NOMO-1 treated with dmso at 0.1 percent for 144 hours (cell line): ENCODE data around the gene KCTD8.
"Not testable (repeated sequence)": the region's sequence is repeated elsewhere in the genome, so short reads cannot be mapped to it uniquely, and the experiment has no call there.

Experiments
- DNase-seq: peaks from one replicate; lab custom pipeline; 2025; ENCODE audit not compliant: unreplicated experiment; lab: John Stamatoyannopoulos, UW

The KCTD8 gene

GRCh38 chr4:44342800-44343199, 105.8 kb downstream of the KCTD8 start:
- no peak for DNase-seq

- DNase-seq = no peak
Observed at GRCh38 chr4:44326741-44327140, 121.9 kb downstream of the KCTD8 start.

GRCh38 chr4:44320833-44321232, 127.8 kb downstream of the KCTD8 start:
- no peak for DNase-seq

DNA sequence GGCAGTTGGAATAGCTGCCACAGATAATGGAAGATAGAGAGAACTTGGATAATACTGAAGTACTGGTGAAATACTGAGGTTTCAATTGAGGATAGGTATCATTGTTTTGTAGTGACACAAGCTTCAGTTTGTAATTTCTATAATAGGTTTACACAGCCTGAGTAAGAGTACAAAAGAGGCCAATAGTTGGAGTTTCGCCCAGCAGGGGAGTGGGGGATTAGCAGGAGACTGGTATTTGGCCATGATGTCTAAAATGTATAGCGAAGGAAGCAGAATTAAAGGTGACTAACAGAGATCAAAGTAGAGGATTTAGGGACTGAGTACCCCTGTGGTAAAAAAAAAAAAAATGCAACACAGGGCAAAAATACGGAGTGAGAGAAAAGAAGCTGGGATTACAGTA, 129.5 kb downstream of the KCTD8 start:
- no peak for DNase-seq

DNA sequence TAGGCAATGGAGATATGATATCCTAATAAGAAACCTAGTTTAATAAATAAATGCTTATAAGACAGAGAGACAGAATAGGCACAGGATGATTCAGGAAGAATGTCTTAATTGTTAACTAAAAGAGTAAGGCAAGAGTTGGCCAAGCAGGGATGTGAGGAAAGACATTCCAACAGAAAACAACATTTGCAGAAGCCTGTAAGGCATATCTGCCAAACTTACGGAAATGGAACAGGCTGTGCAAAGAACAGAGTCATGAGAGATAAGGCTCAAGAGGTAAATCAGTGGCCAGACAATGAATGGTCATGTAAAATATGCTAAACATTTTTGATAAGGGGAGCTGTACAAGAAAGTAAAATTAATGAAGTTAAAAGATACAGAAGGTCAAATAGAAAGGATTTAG, 134.9 kb downstream of the KCTD8 start:
- no peak for DNase-seq

- DNase-seq = no peak
Observed at GRCh38 chr4:44287505-44287904, 161.1 kb downstream of the KCTD8 start.

DNA sequence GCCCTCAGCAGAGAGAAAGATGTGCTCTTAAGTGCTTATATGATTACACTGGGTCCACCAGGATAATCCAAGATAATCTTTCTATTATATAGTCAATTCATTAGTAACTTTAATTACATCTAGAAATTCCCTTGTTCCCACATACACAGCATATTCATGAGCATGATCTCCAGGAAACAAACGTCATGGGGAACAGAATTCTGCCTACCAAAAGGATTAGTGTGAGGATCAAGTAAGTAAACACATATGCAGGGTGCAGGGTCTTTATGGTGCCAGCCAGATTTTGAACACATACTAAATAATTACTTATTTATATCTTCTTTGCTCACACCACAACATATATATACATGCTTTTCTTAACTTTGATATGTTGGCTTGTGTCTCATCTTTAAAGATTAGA, 169.1 kb downstream of the KCTD8 start:
- DNase-seq = no peak

GRCh38 chr4:44279066-44279465, 169.5 kb downstream of the KCTD8 start:
- DNase-seq = no peak

GRCh38 chr4:44257461-44257860, 191.1 kb downstream of the KCTD8 start:
- no peak for DNase-seq

- no peak for DNase-seq
Observed at GRCh38 chr4:44256414-44256813, 192.2 kb downstream of the KCTD8 start.

GRCh38 chr4:44237643-44238042, 211.0 kb downstream of the KCTD8 start:
- DNase-seq = no peak

GRCh38 chr4:44235897-44236296, 212.7 kb downstream of the KCTD8 start:
- DNase-seq = no peak

GRCh38 chr4:44232262-44232661, 216.3 kb downstream of the KCTD8 start:
- DNase-seq = no peak

GRCh38 chr4:44231006-44231405, 217.6 kb downstream of the KCTD8 start:
- DNase-seq = no peak

GRCh38 chr4:44228326-44228725, 220.3 kb downstream of the KCTD8 start:
- no peak for DNase-seq

GRCh38 chr4:44221407-44221806, 227.2 kb downstream of the KCTD8 start:
- no peak for DNase-seq

GRCh38 chr4:44210750-44211149, 237.9 kb downstream of the KCTD8 start:
- DNase-seq = no peak

DNA sequence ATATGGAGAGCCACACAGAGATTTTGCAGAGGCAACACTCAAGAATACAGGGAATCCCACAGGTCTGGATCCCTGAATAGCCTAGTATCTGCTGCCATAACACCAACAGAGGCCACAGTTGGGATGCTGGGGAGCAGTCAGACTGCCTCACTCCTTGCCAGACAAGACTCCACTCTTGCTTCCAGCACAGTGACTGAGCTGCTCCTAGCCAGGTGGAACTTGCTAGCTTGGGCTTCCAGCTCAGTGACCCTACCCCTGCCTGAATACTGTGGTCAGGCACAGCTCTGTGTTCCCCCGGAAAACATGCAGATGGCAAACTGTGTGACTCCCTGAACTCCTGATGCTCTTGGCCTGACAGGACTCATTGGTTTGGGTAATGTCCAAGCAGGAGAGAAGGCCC, 251.8 kb downstream of the KCTD8 start:
- DNase-seq = no peak

DNA sequence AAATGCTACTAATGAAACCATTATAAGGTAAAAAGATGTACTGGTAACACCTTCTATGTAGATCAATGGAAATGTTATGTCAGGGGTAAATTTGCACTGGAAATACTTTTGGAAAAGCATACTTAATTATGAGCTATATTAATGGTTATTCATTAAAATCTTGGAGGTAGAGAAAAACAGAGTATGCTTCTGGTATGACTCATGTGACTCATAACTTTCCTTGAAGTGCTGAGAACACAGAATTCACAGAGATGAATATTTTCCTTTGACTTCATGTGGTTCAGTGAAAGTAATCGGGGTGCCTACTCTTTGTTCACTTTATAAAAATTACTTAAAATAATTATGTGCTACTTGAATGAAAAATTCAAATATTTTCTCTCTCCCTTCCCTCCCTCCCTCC, 254.2 kb downstream of the KCTD8 start:
- DNase-seq = no peak

DNA sequence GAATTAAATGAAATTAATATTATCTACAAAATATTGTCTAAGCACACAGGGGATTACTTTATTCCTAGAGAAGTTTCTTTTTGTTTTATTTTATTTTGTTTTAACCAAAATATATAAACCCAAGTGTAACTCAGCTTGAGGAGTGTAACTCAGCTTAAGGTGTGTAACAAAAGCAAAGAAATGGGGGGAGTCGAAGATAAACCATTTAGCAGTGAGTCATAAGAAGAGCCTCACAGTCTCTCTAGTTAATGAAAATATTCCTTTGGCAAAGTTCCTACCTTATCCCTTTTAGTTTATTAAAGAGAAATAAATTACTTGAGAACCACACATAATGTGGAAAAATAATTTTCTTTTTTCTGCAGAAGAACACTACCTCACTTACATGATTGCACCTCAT, 261.8 kb downstream of the KCTD8 start:
- no peak for DNase-seq

DNA sequence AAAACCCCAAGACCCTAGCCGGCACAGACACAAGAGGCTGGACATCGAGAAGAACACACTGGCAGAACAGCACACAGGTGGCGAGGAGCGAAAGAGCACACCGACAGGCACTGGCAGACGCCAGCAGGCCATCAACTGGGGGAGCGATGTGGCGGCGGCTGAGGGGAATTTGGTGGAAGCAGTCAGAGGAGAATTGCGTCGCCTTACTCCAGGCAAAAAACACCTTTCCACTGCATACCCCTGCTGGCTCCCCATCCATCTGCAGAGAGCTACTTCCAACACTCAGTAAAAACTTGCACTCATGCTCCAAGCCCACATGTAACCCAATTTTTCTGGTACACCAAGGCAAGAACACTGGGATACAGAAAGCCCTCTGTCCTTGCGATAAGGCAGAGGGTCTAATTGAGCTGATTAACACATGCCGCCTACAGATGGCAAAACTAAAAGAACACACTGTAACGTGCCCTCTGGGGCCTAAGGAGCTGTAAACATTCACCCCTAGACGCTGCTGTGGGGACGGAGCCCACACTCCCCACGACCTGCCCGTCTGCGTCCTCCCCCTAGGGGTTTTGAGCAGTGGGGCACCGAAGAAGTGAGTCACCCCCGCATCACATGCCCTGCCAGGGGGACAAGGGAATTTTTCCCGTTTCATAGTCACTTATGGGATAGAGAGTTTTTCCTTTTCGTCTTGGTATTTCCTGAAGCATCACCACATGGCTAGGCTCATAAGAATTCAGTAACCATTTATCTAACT, 262.3 kb downstream of the KCTD8 start:
- no peak for DNase-seq

GRCh38 chr4:44181491-44182349, 266.9 kb downstream of the KCTD8 start:
- DNase-seq = not testable (repeated sequence)
